ENCODE data around the gene LRRFIP1.
A peak's percentile ranks its signal among the peaks of the same experiment; 100 is the strongest.

DNA sequence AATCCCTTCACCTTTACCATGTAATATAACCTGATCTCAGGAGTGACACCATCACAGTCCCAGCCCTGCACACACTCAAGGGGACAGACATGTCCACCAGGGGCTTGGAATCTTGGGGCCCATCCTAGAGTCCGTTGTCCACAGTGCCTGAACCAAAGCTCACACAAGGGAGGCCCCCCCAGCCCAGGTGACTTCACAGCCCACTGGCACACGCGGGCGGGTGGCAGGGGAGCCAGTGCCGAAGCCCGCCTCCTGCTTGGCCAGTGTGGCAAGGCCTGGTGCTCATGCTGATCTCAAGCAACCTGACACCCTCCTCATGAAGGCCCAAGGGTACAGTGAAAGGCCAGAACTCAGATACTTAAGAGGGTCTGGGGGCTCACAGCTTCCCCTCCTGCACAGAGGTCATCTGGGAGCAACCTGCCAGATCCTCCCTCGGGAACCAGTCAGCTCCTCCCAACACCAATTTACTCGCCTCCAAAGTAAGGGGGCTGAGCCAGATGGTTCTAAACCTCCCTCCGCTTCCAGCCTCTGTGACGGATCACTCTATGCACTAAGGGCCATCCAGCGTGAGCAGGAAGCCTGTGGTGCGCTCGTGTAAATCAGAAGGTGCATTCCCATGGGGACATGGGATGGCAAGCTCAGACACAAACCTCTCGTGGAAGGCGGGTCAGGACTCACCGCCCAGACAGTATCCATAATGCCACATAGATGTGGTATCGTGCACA is 33.6 kb upstream of the LRRFIP1 start:
- TF ChIP-seq ZNF431 (CRISPR knock-in tag; IDR thresholded peaks at IDR 0.05; ENCODE audit: borderline replicate concordance, low read depth) = no peak
- TF ChIP-seq ARHGAP35 (CRISPR knock-in tag; IDR thresholded peaks at IDR 0.05; ENCODE audit: borderline replicate concordance) = no peak
- no peak for TF ChIP-seq ZNF660 (CRISPR knock-in tag; IDR thresholded peaks at IDR 0.05; ENCODE audit: borderline replicate concordance, low read depth)
- no peak for TF ChIP-seq JUN (CRISPR knock-in tag; IDR thresholded peaks at IDR 0.05)
- no peak for TF ChIP-seq ZSCAN30 (CRISPR knock-in tag; IDR thresholded peaks at IDR 0.05)
- TF ChIP-seq TSC22D2 (CRISPR knock-in tag; IDR thresholded peaks at IDR 0.05; ENCODE audit: borderline replicate concordance) = no peak
- peak; percentile 67 for TF ChIP-seq ZNF687 (CRISPR knock-in tag; IDR thresholded peaks at IDR 0.05)
- no peak for TF ChIP-seq ASH2L (IDR thresholded peaks at IDR 0.05; ENCODE audit: insufficient read length, low read depth, low read length)
- TF ChIP-seq, protein P1, sequence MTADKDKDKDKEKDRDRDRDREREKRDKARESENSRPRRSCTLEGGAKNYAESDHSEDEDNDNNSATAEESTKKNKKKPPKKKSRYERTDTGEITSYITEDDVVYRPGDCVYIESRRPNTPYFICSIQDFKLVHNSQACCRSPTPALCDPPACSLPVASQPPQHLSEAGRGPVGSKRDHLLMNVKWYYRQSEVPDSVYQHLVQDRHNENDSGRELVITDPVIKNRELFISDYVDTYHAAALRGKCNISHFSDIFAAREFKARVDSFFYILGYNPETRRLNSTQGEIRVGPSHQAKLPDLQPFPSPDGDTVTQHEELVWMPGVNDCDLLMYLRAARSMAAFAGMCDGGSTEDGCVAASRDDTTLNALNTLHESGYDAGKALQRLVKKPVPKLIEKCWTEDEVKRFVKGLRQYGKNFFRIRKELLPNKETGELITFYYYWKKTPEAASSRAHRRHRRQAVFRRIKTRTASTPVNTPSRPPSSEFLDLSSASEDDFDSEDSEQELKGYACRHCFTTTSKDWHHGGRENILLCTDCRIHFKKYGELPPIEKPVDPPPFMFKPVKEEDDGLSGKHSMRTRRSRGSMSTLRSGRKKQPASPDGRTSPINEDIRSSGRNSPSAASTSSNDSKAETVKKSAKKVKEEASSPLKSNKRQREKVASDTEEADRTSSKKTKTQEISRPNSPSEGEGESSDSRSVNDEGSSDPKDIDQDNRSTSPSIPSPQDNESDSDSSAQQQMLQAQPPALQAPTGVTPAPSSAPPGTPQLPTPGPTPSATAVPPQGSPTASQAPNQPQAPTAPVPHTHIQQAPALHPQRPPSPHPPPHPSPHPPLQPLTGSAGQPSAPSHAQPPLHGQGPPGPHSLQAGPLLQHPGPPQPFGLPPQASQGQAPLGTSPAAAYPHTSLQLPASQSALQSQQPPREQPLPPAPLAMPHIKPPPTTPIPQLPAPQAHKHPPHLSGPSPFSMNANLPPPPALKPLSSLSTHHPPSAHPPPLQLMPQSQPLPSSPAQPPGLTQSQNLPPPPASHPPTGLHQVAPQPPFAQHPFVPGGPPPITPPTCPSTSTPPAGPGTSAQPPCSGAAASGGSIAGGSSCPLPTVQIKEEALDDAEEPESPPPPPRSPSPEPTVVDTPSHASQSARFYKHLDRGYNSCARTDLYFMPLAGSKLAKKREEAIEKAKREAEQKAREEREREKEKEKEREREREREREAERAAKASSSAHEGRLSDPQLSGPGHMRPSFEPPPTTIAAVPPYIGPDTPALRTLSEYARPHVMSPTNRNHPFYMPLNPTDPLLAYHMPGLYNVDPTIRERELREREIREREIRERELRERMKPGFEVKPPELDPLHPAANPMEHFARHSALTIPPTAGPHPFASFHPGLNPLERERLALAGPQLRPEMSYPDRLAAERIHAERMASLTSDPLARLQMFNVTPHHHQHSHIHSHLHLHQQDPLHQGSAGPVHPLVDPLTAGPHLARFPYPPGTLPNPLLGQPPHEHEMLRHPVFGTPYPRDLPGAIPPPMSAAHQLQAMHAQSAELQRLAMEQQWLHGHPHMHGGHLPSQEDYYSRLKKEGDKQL (CRISPR knock-in tag; IDR thresholded peaks at IDR 0.05; ENCODE audit: low read depth) = no peak
- no peak for TF ChIP-seq NFRKB (IDR thresholded peaks at IDR 0.05)
- TF ChIP-seq, protein P2, sequence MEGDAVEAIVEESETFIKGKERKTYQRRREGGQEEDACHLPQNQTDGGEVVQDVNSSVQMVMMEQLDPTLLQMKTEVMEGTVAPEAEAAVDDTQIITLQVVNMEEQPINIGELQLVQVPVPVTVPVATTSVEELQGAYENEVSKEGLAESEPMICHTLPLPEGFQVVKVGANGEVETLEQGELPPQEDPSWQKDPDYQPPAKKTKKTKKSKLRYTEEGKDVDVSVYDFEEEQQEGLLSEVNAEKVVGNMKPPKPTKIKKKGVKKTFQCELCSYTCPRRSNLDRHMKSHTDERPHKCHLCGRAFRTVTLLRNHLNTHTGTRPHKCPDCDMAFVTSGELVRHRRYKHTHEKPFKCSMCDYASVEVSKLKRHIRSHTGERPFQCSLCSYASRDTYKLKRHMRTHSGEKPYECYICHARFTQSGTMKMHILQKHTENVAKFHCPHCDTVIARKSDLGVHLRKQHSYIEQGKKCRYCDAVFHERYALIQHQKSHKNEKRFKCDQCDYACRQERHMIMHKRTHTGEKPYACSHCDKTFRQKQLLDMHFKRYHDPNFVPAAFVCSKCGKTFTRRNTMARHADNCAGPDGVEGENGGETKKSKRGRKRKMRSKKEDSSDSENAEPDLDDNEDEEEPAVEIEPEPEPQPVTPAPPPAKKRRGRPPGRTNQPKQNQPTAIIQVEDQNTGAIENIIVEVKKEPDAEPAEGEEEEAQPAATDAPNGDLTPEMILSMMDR (CRISPR knock-in tag; IDR thresholded peaks at IDR 0.05) = 0 out of 2 replicates have a peak, but pooled peaks have one; percentile 3
- no peak for TF ChIP-seq MAX (IDR thresholded peaks at IDR 0.05)

Data from HepG2 (cell line).